LNCAP (cell line): ENCODE results near the gene SPRYD7.

Source experiments
- TF ChIP-seq, protein P1 (sequence below): fragments of 450-650 bp; IDR thresholded peaks from 2 replicates; pipeline ENCODE4 v1.5.1; 2017; ENCODE audit warnings: mild to moderate bottlenecking

Gene SPRYD7

DNA sequence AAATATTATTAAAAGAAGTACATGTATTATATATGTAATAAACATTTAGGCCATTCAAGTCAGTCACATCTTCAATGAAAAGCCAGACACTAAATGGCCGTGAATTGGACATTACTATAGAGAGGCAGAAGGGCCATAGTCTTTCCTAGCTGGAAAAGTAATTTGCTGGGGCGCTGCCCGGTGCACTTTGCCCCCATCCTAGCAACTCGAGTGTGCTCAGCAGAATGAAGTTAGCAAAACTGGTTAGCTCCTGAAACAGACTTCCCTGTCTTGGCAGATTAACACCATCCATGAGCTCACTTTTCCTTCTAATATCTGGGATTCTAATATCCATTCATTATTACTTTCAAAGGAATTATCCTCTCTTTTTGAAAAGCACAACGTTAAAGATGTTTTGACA is 2.8 kb upstream of the SPRYD7 start:
- TF ChIP-seq, protein P1, sequence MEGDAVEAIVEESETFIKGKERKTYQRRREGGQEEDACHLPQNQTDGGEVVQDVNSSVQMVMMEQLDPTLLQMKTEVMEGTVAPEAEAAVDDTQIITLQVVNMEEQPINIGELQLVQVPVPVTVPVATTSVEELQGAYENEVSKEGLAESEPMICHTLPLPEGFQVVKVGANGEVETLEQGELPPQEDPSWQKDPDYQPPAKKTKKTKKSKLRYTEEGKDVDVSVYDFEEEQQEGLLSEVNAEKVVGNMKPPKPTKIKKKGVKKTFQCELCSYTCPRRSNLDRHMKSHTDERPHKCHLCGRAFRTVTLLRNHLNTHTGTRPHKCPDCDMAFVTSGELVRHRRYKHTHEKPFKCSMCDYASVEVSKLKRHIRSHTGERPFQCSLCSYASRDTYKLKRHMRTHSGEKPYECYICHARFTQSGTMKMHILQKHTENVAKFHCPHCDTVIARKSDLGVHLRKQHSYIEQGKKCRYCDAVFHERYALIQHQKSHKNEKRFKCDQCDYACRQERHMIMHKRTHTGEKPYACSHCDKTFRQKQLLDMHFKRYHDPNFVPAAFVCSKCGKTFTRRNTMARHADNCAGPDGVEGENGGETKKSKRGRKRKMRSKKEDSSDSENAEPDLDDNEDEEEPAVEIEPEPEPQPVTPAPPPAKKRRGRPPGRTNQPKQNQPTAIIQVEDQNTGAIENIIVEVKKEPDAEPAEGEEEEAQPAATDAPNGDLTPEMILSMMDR: no peak

DNA sequence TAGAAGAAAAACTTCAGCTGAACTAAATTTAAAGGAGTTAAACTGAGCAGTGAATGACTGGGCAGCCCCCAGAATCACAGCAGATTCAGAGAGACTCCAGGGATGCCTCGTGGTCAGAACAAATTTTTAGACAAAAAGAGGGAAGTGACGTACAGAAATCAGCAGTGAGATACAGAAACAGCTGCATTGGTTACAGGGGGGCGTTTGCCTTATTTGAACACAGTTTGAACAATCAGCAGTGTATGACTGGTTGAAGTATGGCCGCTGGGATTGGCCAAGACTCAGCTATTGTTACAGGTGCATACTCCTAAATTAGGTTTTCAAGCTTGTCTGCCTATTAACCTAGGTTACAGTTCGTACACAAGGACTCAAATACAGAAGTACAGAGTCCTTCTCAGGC is 2.2 kb upstream of the SPRYD7 start:
- TF ChIP-seq, protein P1: no peak

DNA sequence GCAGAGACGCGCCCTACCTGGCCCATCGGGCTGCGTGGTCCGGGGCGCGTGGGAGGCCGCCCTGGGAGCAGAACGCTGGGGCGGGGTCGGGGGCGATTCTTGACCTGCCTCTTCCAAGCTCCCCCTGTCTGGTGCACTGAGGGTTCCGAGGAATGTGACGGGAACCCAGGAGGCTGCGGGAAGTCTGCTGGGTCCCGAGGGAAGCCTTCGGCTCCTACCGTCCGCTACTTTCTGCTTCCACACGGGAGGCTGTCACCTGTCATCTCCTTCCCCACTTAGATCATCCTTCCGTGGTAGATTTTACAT is 781 bp upstream of the SPRYD7 start:
- TF ChIP-seq, protein P1: no peak

DNA sequence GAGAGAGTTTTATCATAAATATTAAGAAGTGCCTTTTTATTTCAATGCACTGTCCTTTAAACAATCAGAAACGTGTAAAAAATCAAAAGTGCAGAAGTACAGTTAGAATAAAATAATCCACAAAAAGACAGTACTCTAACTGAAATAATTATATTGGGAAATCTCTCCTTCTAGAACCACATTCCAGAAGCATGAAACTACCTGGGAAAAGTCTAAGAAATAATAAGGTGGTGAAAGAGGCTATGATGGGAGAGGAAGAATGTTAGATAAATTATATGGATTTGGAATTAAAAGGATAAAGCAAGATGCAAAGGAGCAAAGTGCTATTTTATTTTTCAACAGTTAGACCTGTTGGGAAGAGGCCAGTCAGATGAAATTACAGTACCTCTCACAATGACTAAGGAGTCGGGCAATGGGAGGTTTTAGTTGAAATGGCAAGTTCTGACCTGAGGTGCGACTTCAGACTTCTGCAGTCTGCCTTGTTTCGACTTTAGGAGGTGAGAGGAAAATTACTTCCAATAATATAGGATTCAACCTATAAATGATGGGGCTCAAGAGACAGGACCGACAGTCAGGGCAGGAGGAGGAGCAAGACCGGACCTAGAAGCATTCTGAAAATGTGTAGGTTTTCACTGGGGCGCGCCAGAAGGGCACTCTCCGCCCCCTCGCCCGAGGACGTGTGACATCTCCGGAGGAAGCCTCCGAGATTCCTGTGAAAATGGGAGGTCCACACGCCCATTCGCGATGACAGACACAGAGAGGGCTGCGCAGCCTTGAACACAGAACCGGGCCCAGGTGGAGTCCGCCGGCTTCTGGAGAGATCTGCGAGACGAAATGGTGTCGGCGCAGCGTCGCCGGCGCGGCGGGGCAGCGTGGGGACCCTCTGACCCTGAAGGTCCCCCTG is 717 bp downstream of the SPRYD7 start:
- TF ChIP-seq, protein P1: no peak

DNA sequence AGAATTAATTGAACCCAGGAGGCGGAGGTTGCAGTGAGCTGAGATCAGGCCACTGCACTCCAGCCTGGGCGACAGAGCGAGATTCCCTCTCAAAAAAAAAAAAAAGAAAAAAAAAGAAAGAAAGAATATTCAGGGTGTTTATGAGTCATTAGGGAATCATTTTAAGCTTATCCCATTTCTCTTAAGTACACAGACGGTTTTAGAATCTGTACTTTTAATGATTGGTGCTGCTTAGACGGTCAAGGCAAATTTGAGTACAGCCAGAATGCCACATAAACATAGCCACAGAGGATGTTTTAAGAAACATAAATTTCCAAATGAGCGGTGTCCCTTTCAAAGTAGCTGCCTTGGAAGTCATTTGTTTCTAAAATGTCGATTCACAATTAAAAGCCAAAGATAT is 2.6 kb downstream of the SPRYD7 start:
- TF ChIP-seq, protein P1: no peak

DNA sequence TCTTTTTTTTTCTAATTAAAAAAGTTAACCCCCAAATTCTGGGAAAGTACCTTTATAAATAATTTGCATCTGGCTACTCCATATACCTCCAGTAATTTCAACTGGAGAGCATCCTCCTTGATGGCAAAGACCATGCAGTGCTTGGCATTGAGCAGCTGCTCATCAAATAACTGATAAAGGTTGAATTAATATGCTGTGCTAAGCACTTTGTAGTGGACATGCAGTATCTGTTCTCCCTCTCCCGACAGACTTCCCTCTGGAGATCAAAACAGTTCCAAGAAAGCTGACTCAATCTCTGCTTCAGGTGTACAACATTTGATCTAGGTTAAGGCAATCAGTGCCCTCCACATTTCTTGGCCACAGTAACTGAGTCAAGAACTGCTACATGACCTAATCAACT is 3.3 kb downstream of the SPRYD7 start:
- TF ChIP-seq, protein P1: no peak

DNA sequence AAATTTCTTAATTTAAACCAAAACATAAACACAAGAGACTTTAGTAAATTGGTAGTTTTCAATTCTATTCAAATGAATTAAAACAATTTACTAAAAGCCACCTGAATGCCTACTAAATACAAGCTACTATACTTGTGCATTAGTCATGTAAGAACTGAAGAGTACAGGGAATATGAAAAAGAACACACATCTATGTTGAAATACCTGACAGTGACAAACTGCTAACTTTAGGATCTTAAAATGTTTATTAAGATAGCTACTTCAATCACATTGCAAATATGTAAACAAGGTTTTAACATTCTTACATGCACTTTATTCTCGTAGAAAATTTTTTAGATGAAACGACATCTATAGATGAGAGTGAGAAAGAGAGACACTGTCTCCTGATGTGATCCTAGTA is 4.1 kb downstream of the SPRYD7 start:
- TF ChIP-seq, protein P1: no peak

DNA sequence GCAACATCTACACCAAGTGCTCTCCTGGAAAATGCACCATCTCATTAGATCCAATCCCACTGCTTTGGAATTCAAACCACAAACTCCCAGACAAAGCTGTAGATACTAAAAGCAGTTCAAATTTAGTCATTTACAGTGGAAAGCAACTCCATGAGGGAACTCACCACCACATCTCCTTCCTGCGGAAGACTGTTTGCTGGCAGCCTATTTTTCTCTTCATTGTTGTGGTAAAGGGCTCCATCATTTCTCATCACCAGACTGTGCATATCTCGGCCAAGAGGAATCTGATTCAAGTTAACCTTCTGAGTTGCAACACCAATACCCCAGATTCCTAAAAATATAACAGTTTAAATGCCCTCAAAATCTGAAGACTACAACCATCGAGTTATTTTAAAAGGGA is 8.4 kb downstream of the SPRYD7 start:
- TF ChIP-seq, protein P1: no peak
